Activated naive CD8-positive, alpha-beta T cell treated with anti-CD3 and anti-CD28 coated beads, Interleukin-2, amount 50 U/mL, for 16 hours (primary cell): ENCODE measurements around the gene GLP2R.

Source experiments
- DNase-seq: peaks from one replicate; pipeline ENCODE4 v3.0.0-alpha.2; 2020; ENCODE audit warnings: low read depth, low spot score

Gene GLP2R

DNA sequence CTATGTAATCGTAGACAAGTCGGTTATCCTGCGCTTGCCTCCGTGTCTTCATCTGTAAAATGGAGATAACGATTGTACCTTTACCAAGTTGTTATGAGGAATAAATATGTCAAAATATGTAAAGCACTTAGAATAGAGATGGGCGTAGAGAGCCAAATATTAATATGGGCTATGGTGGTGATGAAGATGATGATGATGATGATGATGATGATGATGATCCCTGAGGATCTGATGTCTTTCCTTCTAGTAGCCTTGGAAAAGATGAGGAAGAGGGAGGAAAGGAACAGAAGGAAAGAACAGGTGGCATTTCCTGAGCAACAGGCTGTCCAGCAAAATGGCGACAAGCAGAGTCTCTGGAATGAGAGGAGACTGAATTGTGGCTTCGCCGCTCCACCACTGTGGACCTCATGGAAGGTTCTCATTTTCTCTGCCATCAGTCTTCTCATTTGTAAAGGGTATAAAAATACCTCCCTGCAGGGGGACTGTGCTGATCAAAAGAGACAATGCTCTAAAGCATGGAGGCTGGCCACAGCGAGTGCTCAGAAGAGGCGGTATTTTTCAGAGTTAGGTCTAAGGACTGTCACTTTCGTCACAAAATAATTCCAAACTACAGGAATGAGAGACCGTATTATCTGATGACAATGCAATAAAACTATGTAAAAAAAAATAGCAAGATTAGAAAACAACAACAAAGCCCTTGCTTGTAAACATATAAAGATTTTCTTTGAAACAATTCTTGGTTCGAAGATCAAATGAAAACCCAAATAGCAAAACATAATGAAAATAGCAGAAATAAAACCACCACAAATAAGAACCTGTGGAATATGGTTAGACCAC lies 96.5 kb downstream of the GLP2R start:
- DNase-seq: no peak

- DNase-seq: no peak
Measured at GRCh38 chr17:9924735-9925191, 99.0 kb downstream of the GLP2R start.

DNA sequence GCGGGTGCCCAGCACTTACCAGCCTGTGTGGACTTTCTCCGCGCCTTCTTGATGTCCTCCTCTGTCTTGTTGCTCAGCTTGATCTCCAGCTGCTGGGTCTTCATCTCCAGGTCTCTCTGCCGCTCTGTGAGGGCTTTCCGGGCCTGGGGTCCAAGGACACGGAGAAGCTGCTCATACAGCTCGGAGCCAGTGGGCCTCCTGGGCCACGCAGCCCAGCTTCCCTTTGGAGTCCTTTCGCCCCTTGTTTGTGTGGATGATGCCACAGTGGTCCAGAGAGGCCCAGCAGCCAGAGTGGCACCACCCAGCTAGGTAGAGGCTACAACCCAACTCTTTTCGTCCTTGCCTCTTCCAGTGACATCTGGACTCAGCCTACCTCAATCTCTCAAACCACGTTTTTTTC lies 99.7 kb downstream of the GLP2R start:
- DNase-seq: no peak

DNA sequence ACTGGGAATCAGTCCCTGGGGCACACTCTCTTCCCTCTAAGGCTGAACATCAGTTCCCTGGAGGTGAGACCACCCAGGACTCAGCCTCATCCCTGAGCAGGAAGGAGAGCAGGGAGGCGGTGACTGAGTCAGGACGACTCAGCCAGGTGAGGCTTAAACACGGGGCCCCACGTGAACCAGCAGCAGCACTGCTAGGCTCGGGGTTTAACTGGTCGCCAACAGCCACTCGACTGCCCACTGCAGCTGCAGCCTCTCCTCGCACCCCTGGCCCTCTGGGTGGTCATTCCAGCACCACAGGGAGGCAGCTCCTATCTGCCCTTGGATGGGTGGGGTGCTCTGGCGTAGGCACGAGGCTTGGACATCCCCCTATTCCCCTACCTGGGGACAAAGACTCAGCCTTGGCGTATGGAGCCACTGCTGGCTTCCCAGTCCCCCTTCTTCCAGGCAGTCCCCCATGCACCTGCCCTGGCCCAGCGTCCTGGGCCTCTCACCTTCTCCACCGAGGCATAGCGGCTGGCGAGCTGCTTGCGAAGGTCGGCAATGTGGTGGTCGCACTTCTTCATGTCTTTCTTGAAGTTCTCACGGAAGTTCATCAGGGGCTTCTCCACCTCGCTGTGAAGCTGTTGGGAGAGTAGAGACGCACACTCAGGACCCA lies 100.6 kb downstream of the GLP2R start:
- no peak for DNase-seq

DNA sequence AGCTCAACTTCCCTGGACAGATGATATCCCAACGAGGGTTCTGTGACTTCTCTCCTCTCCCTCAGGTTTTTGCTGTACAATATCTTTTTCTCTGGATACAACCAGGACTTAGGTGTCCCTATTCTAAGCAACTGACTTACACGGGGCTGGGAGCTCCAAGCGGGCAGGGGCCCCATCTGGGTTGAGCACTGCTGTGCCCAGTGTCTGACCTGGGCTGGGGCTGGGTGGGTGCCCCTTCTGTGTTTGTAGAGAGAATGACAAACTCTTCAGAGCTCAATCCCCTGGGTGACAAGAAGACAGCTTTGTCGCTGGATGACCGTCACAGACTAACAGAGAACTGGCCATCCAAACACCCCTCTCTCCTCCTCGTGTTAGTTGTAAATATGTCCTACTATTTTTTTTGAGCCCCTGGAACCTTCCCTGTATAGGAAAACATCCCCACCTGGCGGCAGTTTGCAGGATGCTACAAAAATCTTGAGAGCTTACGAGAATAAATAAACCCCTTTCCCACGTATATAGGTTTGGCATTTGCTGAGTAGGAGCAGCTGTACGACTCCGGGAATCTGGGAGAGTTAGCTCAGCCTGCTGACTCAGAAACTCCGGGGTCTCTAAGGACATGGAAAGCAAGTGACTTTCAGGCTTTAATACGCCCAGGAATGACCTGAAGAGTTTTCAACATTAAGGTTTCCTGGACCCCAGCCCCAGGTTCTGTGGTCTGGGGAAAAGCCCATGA lies 103.0 kb downstream of the GLP2R start:
- no peak for DNase-seq

DNA sequence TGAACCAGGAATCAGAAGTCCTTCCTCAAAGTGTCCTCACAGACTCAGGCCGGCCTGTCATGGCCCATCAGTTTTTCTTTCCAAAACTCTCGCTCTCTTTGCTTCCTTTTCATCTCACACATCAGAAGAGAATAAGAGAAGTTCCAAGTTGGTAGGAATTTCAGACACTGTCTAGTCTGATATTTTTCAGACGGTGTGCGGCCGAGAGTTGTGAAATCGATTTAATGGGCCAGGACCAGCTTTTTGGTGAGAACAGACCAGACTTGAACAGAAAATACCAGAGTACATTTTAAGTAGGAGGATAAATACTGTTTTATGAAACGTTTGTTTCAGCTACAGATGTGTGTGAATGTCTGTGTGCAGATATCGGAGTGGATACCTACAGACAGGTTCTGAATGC lies 104.1 kb downstream of the GLP2R start:
- no peak for DNase-seq

- DNase-seq: no peak
Measured at GRCh38 chr17:9931144-9931741, 105.5 kb downstream of the GLP2R start.

GRCh38 chr17:9932491-9932890 lies 106.8 kb downstream of the GLP2R start:
- DNase-seq: no peak

DNA sequence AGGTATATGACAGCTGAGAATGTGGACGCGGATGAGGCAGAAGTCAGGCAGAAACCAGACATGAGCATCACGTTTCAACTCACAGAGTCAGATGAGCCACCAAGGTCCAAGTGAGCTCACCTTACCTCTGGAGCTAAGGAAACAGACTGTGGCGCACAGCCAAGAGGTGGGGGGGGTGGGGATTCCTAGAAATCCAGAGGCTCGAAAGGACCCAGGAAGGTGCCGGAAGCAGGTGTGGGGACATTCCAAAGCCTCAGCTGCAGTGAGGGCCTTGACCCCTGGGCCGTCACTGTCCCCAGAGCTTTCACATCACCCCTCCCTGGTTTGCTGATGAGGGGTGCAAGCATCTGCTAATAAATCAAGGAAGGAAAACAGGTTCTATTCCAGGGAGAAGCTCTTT lies 108.6 kb downstream of the GLP2R start:
- DNase-seq: no peak

GRCh38 chr17:9935408-9935807 lies 109.7 kb downstream of the GLP2R start:
- DNase-seq: no peak

- DNase-seq: no peak
Measured at GRCh38 chr17:9936095-9936494, 110.4 kb downstream of the GLP2R start.

- no peak for DNase-seq
Measured at GRCh38 chr17:9937241-9937761, 111.6 kb downstream of the GLP2R start.

GRCh38 chr17:9937901-9938300 lies 112.2 kb downstream of the GLP2R start:
- no peak for DNase-seq

- DNase-seq: no peak
Measured at GRCh38 chr17:9938764-9939163, 113.0 kb downstream of the GLP2R start.

- no peak for DNase-seq
Measured at GRCh38 chr17:9940841-9941240, 115.1 kb downstream of the GLP2R start.

DNA sequence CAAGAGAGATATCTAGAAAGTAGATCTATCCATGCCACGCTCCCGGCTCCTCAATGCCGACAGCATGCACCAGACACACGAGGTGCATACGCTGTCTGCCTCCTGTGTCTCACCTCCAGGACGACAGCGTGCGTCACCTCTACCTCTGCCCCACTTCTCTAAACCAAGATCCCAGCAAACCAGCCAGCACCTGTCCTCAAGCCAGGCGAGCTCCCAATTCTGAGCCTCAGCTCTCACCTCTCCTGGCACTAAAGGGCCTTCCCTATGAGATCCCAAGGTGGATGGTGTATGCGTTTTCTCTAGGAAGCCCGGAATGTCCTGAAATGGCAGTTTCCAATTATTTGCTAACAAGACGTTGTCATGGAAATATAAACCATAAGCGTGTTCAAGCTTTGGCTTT lies 115.6 kb downstream of the GLP2R start:
- DNase-seq: no peak
